Smooth muscle cell (in vitro differentiated cells): ENCODE data around the gene SAA1. TPM values are rescaled to one million over a fixed set of nuclear protein-coding genes. Genes with fewer than 3 reads are reported as not detected.

Experiments
- DNase-seq: peaks from one replicate; lab custom pipeline; 2025; ENCODE audit not compliant: unreplicated experiment; lab: John Stamatoyannopoulos, UW
- H2AFZ ChIP-seq: fragments of 200-600 bp; sonication (generic); 2 replicates; pipeline ENCODE4 v1.6.0; 2016; ENCODE audit warnings: antibody characterized with exemption, low read depth, mild to moderate bottlenecking
- H3F3A ChIP-seq: fragments of 200-600 bp; sonication (generic); 2 replicates; pipeline ENCODE4 v1.6.0; 2017; ENCODE audit warnings: antibody characterized with exemption, low read depth
- H3K27ac ChIP-seq: fragments of 200-600 bp; sonication (generic); 2 replicates; pipeline ENCODE4 v1.5.1; 2016; ENCODE audit warnings: low read depth, mild to moderate bottlenecking
- H3K27me3 ChIP-seq: fragments of 200-600 bp; sonication (generic); 2 replicates; pipeline ENCODE4 v1.6.1; 2016; ENCODE audit warnings: low read depth, mild to moderate bottlenecking
- H3K36me3 ChIP-seq: fragments of 200-600 bp; sonication (generic); 2 replicates; pipeline ENCODE4 v1.5.1; 2016; ENCODE audit warnings: low read depth
- H3K4me1 ChIP-seq: fragments of 200-600 bp; sonication (generic); 2 replicates; pipeline ENCODE4 v1.5.1; 2016; ENCODE audit warnings: low read depth
- H3K4me2 ChIP-seq: fragments of 200-600 bp; sonication (generic); 2 replicates; pipeline ENCODE4 v1.6.0; 2016; ENCODE audit warnings: mild to moderate bottlenecking
- H3K4me3 ChIP-seq: fragments of 200-600 bp; sonication (generic); 2 replicates; pipeline ENCODE4 v1.5.1; 2016; ENCODE audit warnings: mild to moderate bottlenecking
- H3K79me2 ChIP-seq: fragments of 200-600 bp; sonication (generic); 2 replicates; pipeline ENCODE4 v1.6.0; 2016; ENCODE audit warnings: low read depth, mild to moderate bottlenecking
- H3K9ac ChIP-seq: fragments of 200-600 bp; sonication (generic); 2 replicates; pipeline ENCODE4 v1.6.0; 2016; ENCODE audit warnings: low read depth
- H3K9me3 ChIP-seq: fragments of 200-600 bp; sonication (generic); replicated peaks from 2 replicates; pipeline ENCODE4 v1.5.1; 2016; ENCODE audit warnings: low read depth
- H4K20me1 ChIP-seq: fragments of 200-600 bp; sonication (generic); 2 replicates; pipeline ENCODE4 v1.6.0; 2016; ENCODE audit warnings: low read depth
- WGBS: methylation state at CpG from one replicate; pipeline ENCODE4 v1.1.7; 2016; ENCODE audit warnings: low lambda C conversion rate; 5-methylcytosine and 5-hydroxymethylcytosine counted together
- polyA plus RNA-seq: library from polyadenylated mRNA; unstranded; fragments of >200 nt; fragmentation: Nextera tagmentation; extraction: Ambion mirVana; gene quantifications from 2 replicates; pipeline ENCODE4 v1.2.1, GENCODE V29; 2016
- total RNA-seq: library from RNA; depleted of rRNA; stranded (reverse); fragments of >200 nt; gene quantifications from 2 replicates; pipeline ENCODE4 v1.2.3, GENCODE V29; 2014
- TF ChIP-seq, protein P1 (sequence below): fragments of 200-600 bp; sonication (generic); IDR thresholded peaks from 2 replicates; pipeline ENCODE4 v1.5.1; 2017; ENCODE audit warnings: borderline replicate concordance, mild to moderate bottlenecking, antibody characterized with exemption; ENCODE audit not compliant: insufficient read depth, poor library complexity, severe bottlenecking

Gene SAA1
- total and polyA plus RNA-seq, 2 experiments from 2014 or later, result 1.2 TPM; not detected in 1

GRCh38 chr11:18308242-18308641 lies 42.2 kb downstream of the SAA1 start:
- WGBS, result 97% methylated on average over 2 of the region's 2 CpGs
- H3K27ac ChIP-seq, result no peak overlapping the region
- no peaks in the 10 kb centered on the region for H3K4me1 ChIP-seq
- H3K36me3 ChIP-seq, result no peaks in the 10 kb centered on the region
- H3K27me3 ChIP-seq, result no peaks in the 10 kb centered on the region
- H3K4me2 ChIP-seq, result no peak overlapping the region
- H2AFZ ChIP-seq, result no peak overlapping the region
- H3K9me3 ChIP-seq, result no peaks in the 10 kb centered on the region
- no peak overlapping the region for H3K9ac ChIP-seq
- no peaks in the 10 kb centered on the region for H3F3A ChIP-seq
- no peak overlapping the region for H3K4me3 ChIP-seq
- DNase-seq, result no peak
- no peaks in the 10 kb centered on the region for H3K79me2 ChIP-seq
- no peaks in the 10 kb centered on the region for H4K20me1 ChIP-seq
- TF ChIP-seq, protein P1, sequence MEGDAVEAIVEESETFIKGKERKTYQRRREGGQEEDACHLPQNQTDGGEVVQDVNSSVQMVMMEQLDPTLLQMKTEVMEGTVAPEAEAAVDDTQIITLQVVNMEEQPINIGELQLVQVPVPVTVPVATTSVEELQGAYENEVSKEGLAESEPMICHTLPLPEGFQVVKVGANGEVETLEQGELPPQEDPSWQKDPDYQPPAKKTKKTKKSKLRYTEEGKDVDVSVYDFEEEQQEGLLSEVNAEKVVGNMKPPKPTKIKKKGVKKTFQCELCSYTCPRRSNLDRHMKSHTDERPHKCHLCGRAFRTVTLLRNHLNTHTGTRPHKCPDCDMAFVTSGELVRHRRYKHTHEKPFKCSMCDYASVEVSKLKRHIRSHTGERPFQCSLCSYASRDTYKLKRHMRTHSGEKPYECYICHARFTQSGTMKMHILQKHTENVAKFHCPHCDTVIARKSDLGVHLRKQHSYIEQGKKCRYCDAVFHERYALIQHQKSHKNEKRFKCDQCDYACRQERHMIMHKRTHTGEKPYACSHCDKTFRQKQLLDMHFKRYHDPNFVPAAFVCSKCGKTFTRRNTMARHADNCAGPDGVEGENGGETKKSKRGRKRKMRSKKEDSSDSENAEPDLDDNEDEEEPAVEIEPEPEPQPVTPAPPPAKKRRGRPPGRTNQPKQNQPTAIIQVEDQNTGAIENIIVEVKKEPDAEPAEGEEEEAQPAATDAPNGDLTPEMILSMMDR, result no peak

GRCh38 chr11:18309691-18310090 lies 43.6 kb downstream of the SAA1 start:
- Histone ChIP-seq H3K36me3 (no peaks in the 10 kb centered on the region), H3K4me2 (no peak overlapping the region), H3K4me3 (no peak overlapping the region), H3K9me3 (no peaks in the 10 kb centered on the region), H2AFZ (no peak overlapping the region), H3K27ac (no peak overlapping the region), H3K27me3 (no peaks in the 10 kb centered on the region), H3F3A (no peaks in the 10 kb centered on the region), H3K79me2 (peaks cover 6% of the 10 kb centered on the region), H3K9ac (no peak overlapping the region), H4K20me1 (no peaks in the 10 kb centered on the region), H3K4me1 (no peaks in the 10 kb centered on the region)
- WGBS, result 94% methylated on average over 5 of the region's 5 CpGs
- TF ChIP-seq, protein P1, result no peak
- DNase-seq, result no peak

GRCh38 chr11:18310800-18311340 lies 44.8 kb downstream of the SAA1 start:
- no peaks in the 10 kb centered on the region for H4K20me1 ChIP-seq
- H3K9me3 ChIP-seq, result no peaks in the 10 kb centered on the region
- H3K4me2 ChIP-seq, result no peak overlapping the region
- H3K79me2 ChIP-seq, result peaks cover 6% of the 10 kb centered on the region
- H2AFZ ChIP-seq, result no peak overlapping the region
- DNase-seq, result no peak
- no peaks in the 10 kb centered on the region for H3K4me1 ChIP-seq
- H3K36me3 ChIP-seq, result no peaks in the 10 kb centered on the region
- H3F3A ChIP-seq, result no peaks in the 10 kb centered on the region
- H3K9ac ChIP-seq, result no peak overlapping the region
- no peak overlapping the region for H3K4me3 ChIP-seq
- TF ChIP-seq, protein P1, result no peak
- 92% methylated on average over 6 of the region's 6 CpGs for WGBS
- H3K27ac ChIP-seq, result no peak overlapping the region
- H3K27me3 ChIP-seq, result no peaks in the 10 kb centered on the region

DNA sequence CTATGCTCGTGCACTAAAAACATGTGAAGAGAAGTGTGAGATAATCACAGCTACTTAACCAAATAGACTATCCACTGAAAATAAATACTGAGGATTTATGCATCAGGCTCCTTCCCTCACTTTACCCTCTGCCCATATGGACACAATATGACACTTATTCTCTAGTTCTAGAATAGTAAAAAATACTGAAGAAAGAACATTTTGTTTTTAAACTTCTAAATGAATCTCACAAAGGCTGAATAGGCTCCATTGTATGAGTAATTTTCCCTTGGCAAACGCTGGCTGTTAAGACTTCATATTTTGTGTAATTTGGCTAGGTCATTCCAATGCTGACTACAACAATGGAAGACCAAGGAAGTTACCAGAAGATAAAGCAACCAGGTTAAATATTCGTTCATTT lies 45.9 kb downstream of the SAA1 start:
- Histone ChIP-seq H3K27ac (no peak overlapping the region), H3F3A (no peaks in the 10 kb centered on the region), H3K79me2 (peaks cover 12% of the 10 kb centered on the region), H3K9ac (no peak overlapping the region), H3K27me3 (no peaks in the 10 kb centered on the region), H3K4me1 (no peaks in the 10 kb centered on the region), H4K20me1 (no peaks in the 10 kb centered on the region), H3K4me2 (no peak overlapping the region), H3K9me3 (no peaks in the 10 kb centered on the region), H3K36me3 (no peaks in the 10 kb centered on the region), H2AFZ (no peak overlapping the region), H3K4me3 (no peak overlapping the region)
- TF ChIP-seq, protein P1, result no peak
- DNase-seq, result no peak
- 91% methylated on average over 3 of the region's 3 CpGs for WGBS
